ENCODE data around the gene CCDC8. TPM values are rescaled to one million over a fixed set of nuclear protein-coding genes. Genes with fewer than 3 reads are reported as not detected.
A peak's percentile ranks its signal among the peaks of the same experiment; 100 is the strongest.

The CCDC8 gene
- total and polyA plus RNA-seq, 9 of the 15 experiments (the other 6 are each of a cell fraction or from before 2014, with no cell fraction given), result 0.68 to 30.8 (median 15.6) TPM

GRCh38 chr19:46460055-46460454 lies 46.7 kb upstream of the CCDC8 start:
- no peaks in the 10 kb centered on the region; a peak in 1 of 5 replicates for H3K4me1 ChIP-seq (replicated peaks in 1 of 2; ENCODE audit: control insufficient read depth in 2 of 2, insufficient read depth in 2 of 2, low read length in 2 of 2)
- POLR2A ChIA-PET, result interaction anchor here (1.1 kb wide), 1 partner anchor 11 kb away, joined by 3 read pairs; the partner anchor contains the start of gene PNMA8A
- no TSS peak for BruUV-seq (replicated peaks)

DNA sequence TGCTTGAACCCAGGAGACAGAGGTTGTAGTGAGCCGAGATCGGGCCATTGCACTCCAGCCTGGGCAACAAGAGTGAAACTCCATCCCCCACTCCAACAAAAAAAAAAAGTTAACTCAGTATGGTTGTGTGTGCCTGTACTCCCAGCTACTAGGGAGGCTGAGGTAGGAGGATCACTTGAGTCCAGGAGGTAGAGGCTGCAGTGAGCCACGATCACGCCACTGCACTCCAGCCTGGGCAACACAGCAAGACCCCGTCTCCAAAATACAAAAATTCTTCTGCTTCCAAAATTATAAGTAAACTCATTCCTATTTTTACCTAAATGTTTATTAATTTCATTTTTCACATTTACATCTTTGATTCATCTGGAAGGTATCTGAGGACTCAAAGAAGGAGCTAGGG lies 43.6 kb upstream of the CCDC8 start:
- DNase-seq (ENCODE audit: extremely low read depth in 1 of 4, low spot score in 3 of 4) (no peak), FAIRE-seq (no peak), ATAC-seq (no peak)
- Histone ChIP-seq H3K4me2 (ENCODE audit: insufficient read depth, low read length) (no peak overlapping the region), H4K20me1 (replicated peaks; ENCODE audit: control insufficient read depth, insufficient read depth, low read length) (no peaks in the 10 kb centered on the region), H3K36me3 (ENCODE audit: control insufficient read depth, insufficient read depth, low read length) (no peaks in the 10 kb centered on the region), H3K9ac (ENCODE audit: insufficient read depth in 1 of 2, low read depth in 2 of 2, low read length in 2 of 2) (no peak overlapping the region), H3K4me3 (no peak overlapping the region), H3K9me1 (ENCODE audit: control insufficient read depth, insufficient read depth, low read length) (no peaks in the 10 kb centered on the region), H2AFZ (ENCODE audit: low read depth, low read length) (no peak overlapping the region), H3K27ac (ENCODE audit: extremely low read depth, low read depth, low read length) (no peak overlapping the region), H3K9me3 (replicated peaks; ENCODE audit: control insufficient read depth, insufficient read depth, low read depth, low read length) (no peaks in the 10 kb centered on the region), H3K4me1 (replicated peaks in 1 of 2; ENCODE audit: control insufficient read depth in 2 of 2, insufficient read depth in 2 of 2, low read length in 2 of 2) (no peaks in the 10 kb centered on the region; a peak in 1 of 5 replicates), H3K79me2 (ENCODE audit: control insufficient read depth, insufficient read depth, low read length) (no peaks in the 10 kb centered on the region), H3K27me3 (ENCODE audit: control insufficient read depth in 2 of 2, insufficient read depth in 2 of 2, low read length in 2 of 2) (peaks cover 4 to 13% of the 10 kb centered on the region in 2 experiments; a peak in 2 of 5 replicates)
- WGBS (ENCODE audit: insufficient coverage, low coverage, missing lambda C conversion rate), result 32% methylated on average over 5 of the region's 5 CpGs
- intact Hi-C loops (cut with micrococcal nuclease), result no loop called here
- in situ Hi-C loops (cut with MboI), result no loop called here
- CTCF ChIA-PET (ENCODE audit: low intra/inter-chr PET ratio), result interaction anchor here (0.6 kb wide), 1 partner anchor 11 kb away, joined by 3 read pairs; no protein-coding TSS in a partner anchor
- POLR2A ChIA-PET, result interaction anchor here (1.1 to 1.3 kb wide), 2 partner anchors 11 to 32 kb away, joined by 3 to 4 read pairs; no protein-coding TSS in a partner anchor
- no peak for TF ChIP-seq GABPB1 (CRISPR knock-in tag; IDR thresholded peaks at IDR 0.05)
- peak; percentile 81 for TF ChIP-seq ZNF121 (CRISPR knock-in tag; conservative IDR thresholded peaks at IDR 0.05)
- no peak for TF ChIP-seq ZNF134 (CRISPR knock-in tag; conservative IDR thresholded peaks at IDR 0.05)
- no peak for TF ChIP-seq JUN (IDR thresholded peaks at IDR 0.05; ENCODE audit: borderline replicate concordance, low read depth, low read length)
- TF ChIP-seq JUN (CRISPR knock-in tag; IDR thresholded peaks at IDR 0.05; ENCODE audit: borderline replicate concordance), result no peak
- TF ChIP-seq SNIP1 (IDR thresholded peaks at IDR 0.05; ENCODE audit: low read depth), result no peak
- no peak for TF ChIP-seq PURB (CRISPR knock-in tag; IDR thresholded peaks at IDR 0.05; ENCODE audit: low read depth)
- no TSS peak for BruUV-seq (replicated peaks)

More at GRCh38 chr19:46460055-46460454, 46.7 kb upstream of the CCDC8 start:
- in situ Hi-C loops (cut with MboI) (no loop called here), intact Hi-C loops (cut with micrococcal nuclease) (no loop called here)
- Histone ChIP-seq H3K4me2 (ENCODE audit: insufficient read depth, low read length) (no peak overlapping the region), H3K36me3 (ENCODE audit: control insufficient read depth, insufficient read depth, low read length) (no peaks in the 10 kb centered on the region), H3K9ac (ENCODE audit: insufficient read depth in 1 of 2, low read depth in 2 of 2, low read length in 2 of 2) (no peak overlapping the region), H3K27me3 (ENCODE audit: control insufficient read depth in 2 of 2, insufficient read depth in 2 of 2, low read length in 2 of 2) (peaks cover 0 to 9% of the 10 kb centered on the region in 2 experiments; a peak in 1 of 5 replicates), H3K4me3 (no peak overlapping the region), H4K20me1 (replicated peaks; ENCODE audit: control insufficient read depth, insufficient read depth, low read length) (no peaks in the 10 kb centered on the region), H3K9me3 (replicated peaks; ENCODE audit: control insufficient read depth, insufficient read depth, low read depth, low read length) (no peaks in the 10 kb centered on the region), H3K9me1 (ENCODE audit: control insufficient read depth, insufficient read depth, low read length) (no peaks in the 10 kb centered on the region), H2AFZ (ENCODE audit: low read depth, low read length) (no peak overlapping the region), H3K79me2 (ENCODE audit: control insufficient read depth, insufficient read depth, low read length) (no peaks in the 10 kb centered on the region), H3K27ac (ENCODE audit: extremely low read depth, low read depth, low read length) (no peak overlapping the region)
- 29% methylated on average over 2 of the region's 2 CpGs for WGBS (ENCODE audit: insufficient coverage, low coverage, missing lambda C conversion rate)
- no peak for FAIRE-seq
- no peak for TF ChIP-seq FOXK2 (conservative IDR thresholded peaks at IDR 0.05 in 1 of 2, IDR thresholded peaks at IDR 0.05 in 1 of 2; ENCODE audit: low read depth in 2 of 2)
- TF ChIP-seq ELF4 (CRISPR knock-in tag; IDR thresholded peaks at IDR 0.05), result no peak
- peak; percentile 85 for TF ChIP-seq RFX1 (IDR thresholded peaks at IDR 0.05)
- no peak for DNase-seq (ENCODE audit: extremely low read depth in 1 of 4, low spot score in 3 of 4)
- CTCF ChIA-PET (ENCODE audit: low intra/inter-chr PET ratio), result no interaction called here
- no peak for ATAC-seq
